ENCODE results near the gene DGKI.

Gene DGKI

GRCh38 chr7:137656227-137656849 is 190.4 kb downstream of the DGKI start:
- H3K9ac ChIP-seq (ENCODE audit: low read length) = no peak overlapping the region
- H3K27ac ChIP-seq (ENCODE audit: low read length) = no peak overlapping the region
- no peaks in the 10 kb centered on the region for H3K9me3 ChIP-seq (ENCODE audit: control insufficient read depth, low read depth, low read length)
- peaks cover 25% of the 10 kb centered on the region for H3K4me1 ChIP-seq (ENCODE audit: control insufficient read depth, low read depth, low read length)
- H3K4me3 ChIP-seq (ENCODE audit: low read length) = no peak overlapping the region
- H3K27me3 ChIP-seq (ENCODE audit: control insufficient read depth, insufficient read depth, low read length) = peaks cover 6% of the 10 kb centered on the region
- no peaks in the 10 kb centered on the region for H3K36me3 ChIP-seq (ENCODE audit: control insufficient read depth, low read depth, low read length)

DNA sequence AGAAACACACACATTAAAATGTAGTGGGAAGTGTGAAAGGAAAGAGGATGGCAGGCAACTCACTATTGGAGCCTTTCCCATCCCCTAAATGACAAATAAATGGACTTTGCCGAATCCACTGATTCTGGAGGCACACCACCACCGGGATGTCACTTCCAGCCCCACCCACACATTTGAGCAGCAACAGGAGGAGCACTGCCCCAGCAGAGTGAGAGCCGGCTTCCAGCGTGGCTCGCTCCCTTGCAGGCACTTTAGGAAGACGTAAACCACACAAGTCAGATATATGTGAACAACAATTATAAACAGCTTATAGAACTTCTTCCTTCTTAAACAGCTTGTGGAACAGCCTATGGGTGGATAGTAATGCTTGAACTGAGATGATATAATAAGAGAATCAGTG is 191.0 kb downstream of the DGKI start:
- Histone ChIP-seq H3K27me3 (ENCODE audit: control insufficient read depth, insufficient read depth, low read length) (peaks cover 6% of the 10 kb centered on the region), H3K27ac (ENCODE audit: low read length) (no peak overlapping the region)

GRCh38 chr7:137652721-137653120 is 194.1 kb downstream of the DGKI start:
- no peak overlapping the region for H3K27ac ChIP-seq (ENCODE audit: low read length)
- no peak overlapping the region for H3K4me3 ChIP-seq (ENCODE audit: low read length)
- no peaks in the 10 kb centered on the region for H3K9me3 ChIP-seq (ENCODE audit: control insufficient read depth, low read depth, low read length)
- H3K9ac ChIP-seq (ENCODE audit: low read length) = no peak overlapping the region
- H3K27me3 ChIP-seq (ENCODE audit: control insufficient read depth, insufficient read depth, low read length) = peaks cover 3% of the 10 kb centered on the region
- peaks cover 10% of the 10 kb centered on the region for H3K4me1 ChIP-seq (ENCODE audit: control insufficient read depth, low read depth, low read length)
- H3K36me3 ChIP-seq (ENCODE audit: control insufficient read depth, low read depth, low read length) = no peaks in the 10 kb centered on the region

More for the DNA sequence above, 191.0 kb downstream of the DGKI start:
- no peak overlapping the region for H3K9ac ChIP-seq (ENCODE audit: low read length)
- H3K4me3 ChIP-seq (ENCODE audit: low read length) = no peak overlapping the region
- peaks cover 25% of the 10 kb centered on the region for H3K4me1 ChIP-seq (ENCODE audit: control insufficient read depth, low read depth, low read length)
- H3K36me3 ChIP-seq (ENCODE audit: control insufficient read depth, low read depth, low read length) = no peaks in the 10 kb centered on the region
- no peaks in the 10 kb centered on the region for H3K9me3 ChIP-seq (ENCODE audit: control insufficient read depth, low read depth, low read length)

DNA sequence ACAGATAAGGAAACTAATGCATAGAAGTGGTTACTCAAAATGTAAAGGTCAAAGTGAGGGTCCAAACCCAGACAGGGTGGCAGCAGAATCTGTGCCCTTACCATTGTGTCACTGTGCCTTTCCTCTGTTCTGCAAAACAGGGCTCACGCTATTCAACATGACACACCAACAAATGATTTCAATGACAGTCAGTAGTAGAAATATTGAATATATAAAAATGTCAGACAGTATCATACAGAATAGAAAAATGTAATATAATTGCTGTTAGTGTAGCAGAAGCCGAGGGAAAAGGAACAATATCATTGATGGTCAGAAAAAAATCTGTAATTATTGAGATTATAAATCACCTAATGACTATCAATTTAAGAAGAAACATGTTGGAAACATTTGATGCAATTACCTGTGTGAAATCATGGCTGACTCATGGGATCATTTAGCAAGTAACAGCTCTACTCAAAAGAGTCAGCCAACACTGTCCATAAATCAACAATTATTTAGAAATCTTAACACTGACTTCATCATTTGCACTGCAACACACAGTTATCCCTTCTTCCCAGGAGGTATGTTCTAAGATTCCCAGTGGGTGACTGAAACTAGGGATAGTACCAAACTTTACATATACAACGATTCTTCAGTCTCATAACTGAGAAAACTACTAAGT is 198.7 kb downstream of the DGKI start:
- Histone ChIP-seq H3K4me1 (ENCODE audit: control insufficient read depth, low read depth, low read length) (peaks cover 6% of the 10 kb centered on the region), H3K4me3 (ENCODE audit: low read length) (no peak overlapping the region), H3K36me3 (ENCODE audit: control insufficient read depth, low read depth, low read length) (no peaks in the 10 kb centered on the region), H3K27ac (ENCODE audit: low read length) (no peak overlapping the region), H3K27me3 (ENCODE audit: control insufficient read depth, insufficient read depth, low read length) (no peaks in the 10 kb centered on the region), H3K9me3 (ENCODE audit: control insufficient read depth, low read depth, low read length) (no peaks in the 10 kb centered on the region), H3K9ac (ENCODE audit: low read length) (no peak overlapping the region)

GRCh38 chr7:137642472-137642871 is 204.3 kb downstream of the DGKI start:
- no peaks in the 10 kb centered on the region for H3K27me3 ChIP-seq (ENCODE audit: control insufficient read depth, insufficient read depth, low read length)

DNA sequence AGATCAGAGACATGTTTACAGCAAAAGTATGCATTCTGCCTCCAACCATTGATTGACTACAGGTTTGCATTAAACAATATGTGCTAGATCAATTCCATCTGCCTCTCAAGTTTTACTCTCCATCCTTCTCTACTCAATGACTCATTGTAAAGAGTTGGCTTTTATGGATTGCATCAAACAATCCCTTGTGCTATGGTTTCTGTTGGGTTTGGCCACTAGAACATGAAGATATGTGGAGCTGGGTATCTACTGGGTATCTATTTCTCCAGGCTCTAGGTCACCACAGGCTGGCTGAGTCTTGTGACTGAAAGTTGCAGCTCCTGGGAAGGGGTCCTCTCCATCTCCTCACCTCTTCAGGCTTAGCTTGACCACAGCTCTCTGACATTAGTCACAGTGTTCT is 204.7 kb downstream of the DGKI start:
- Histone ChIP-seq H3K9ac (ENCODE audit: low read length) (no peak overlapping the region), H3K36me3 (ENCODE audit: control insufficient read depth, low read depth, low read length) (no peaks in the 10 kb centered on the region), H3K9me3 (ENCODE audit: control insufficient read depth, low read depth, low read length) (no peaks in the 10 kb centered on the region), H3K27ac (ENCODE audit: low read length) (no peak overlapping the region), H3K4me1 (ENCODE audit: control insufficient read depth, low read depth, low read length) (no peaks in the 10 kb centered on the region), H3K4me3 (ENCODE audit: low read length) (no peak overlapping the region), H3K27me3 (ENCODE audit: control insufficient read depth, insufficient read depth, low read length) (no peaks in the 10 kb centered on the region)

More at GRCh38 chr7:137642472-137642871, 204.3 kb downstream of the DGKI start:
- Histone ChIP-seq H3K4me3 (ENCODE audit: low read length) (no peak overlapping the region), H3K36me3 (ENCODE audit: control insufficient read depth, low read depth, low read length) (no peaks in the 10 kb centered on the region), H3K9me3 (ENCODE audit: control insufficient read depth, low read depth, low read length) (no peaks in the 10 kb centered on the region), H3K4me1 (ENCODE audit: control insufficient read depth, low read depth, low read length) (peaks cover 3% of the 10 kb centered on the region), H3K9ac (ENCODE audit: low read length) (no peak overlapping the region), H3K27ac (ENCODE audit: low read length) (no peak overlapping the region)

GRCh38 chr7:137636376-137636775 is 210.4 kb downstream of the DGKI start:
- H3K27me3 ChIP-seq (ENCODE audit: control insufficient read depth, insufficient read depth, low read length) = no peaks in the 10 kb centered on the region
- no peak overlapping the region for H3K4me3 ChIP-seq (ENCODE audit: low read length)
- no peak overlapping the region for H3K9ac ChIP-seq (ENCODE audit: low read length)
- H3K36me3 ChIP-seq (ENCODE audit: control insufficient read depth, low read depth, low read length) = no peaks in the 10 kb centered on the region
- H3K4me1 ChIP-seq (ENCODE audit: control insufficient read depth, low read depth, low read length) = no peaks in the 10 kb centered on the region
- H3K27ac ChIP-seq (ENCODE audit: low read length) = no peak overlapping the region
- H3K9me3 ChIP-seq (ENCODE audit: control insufficient read depth, low read depth, low read length) = no peaks in the 10 kb centered on the region

DNA sequence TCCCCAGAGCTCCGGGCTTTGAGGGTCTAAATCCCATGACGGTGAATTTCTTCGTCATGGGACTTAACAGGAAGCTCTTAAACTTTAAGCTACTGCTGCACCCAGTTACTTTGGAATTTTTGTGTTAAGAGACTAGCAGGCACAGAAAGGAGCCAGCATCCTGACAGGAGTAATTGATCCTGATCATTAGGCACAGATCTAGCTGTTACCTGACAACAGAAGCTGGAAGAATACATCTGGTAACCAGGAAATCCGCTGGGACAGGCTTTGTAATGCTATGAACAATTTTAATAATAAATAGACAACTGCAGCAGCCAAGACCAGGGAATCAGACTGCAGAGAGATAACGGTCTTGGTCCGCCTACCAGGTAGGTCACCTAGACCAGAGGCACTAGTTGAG is 210.9 kb downstream of the DGKI start:
- no peaks in the 10 kb centered on the region for H3K4me1 ChIP-seq (ENCODE audit: control insufficient read depth, low read depth, low read length)
- H3K9ac ChIP-seq (ENCODE audit: low read length) = no peak overlapping the region
- H3K36me3 ChIP-seq (ENCODE audit: control insufficient read depth, low read depth, low read length) = no peaks in the 10 kb centered on the region
- no peak overlapping the region for H3K27ac ChIP-seq (ENCODE audit: low read length)
- H3K4me3 ChIP-seq (ENCODE audit: low read length) = no peak overlapping the region
- H3K9me3 ChIP-seq (ENCODE audit: control insufficient read depth, low read depth, low read length) = no peaks in the 10 kb centered on the region
- no peaks in the 10 kb centered on the region for H3K27me3 ChIP-seq (ENCODE audit: control insufficient read depth, insufficient read depth, low read length)

DNA sequence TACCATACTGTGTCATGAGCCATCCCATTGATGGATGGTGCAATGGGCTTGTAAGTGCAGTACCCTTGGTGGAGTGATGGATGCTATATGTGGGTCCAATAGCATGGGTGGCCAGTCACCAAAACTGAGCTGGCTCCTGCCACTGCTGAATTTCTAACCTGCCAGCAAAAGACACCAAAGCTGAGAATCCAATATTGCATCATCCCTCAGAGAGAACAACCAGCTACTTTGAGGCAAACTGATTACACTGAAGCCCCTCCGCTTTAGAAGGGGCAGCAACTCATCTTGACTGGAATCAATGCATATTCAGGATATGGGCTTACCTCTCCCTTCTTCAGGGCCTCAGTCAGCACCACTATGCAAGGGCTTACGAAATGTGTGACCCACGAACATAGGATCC is 211.6 kb downstream of the DGKI start:
- no peaks in the 10 kb centered on the region for H3K4me1 ChIP-seq (ENCODE audit: control insufficient read depth, low read depth, low read length)
- no peaks in the 10 kb centered on the region for H3K9me3 ChIP-seq (ENCODE audit: control insufficient read depth, low read depth, low read length)
- H3K4me3 ChIP-seq (ENCODE audit: low read length) = no peak overlapping the region
- no peaks in the 10 kb centered on the region for H3K36me3 ChIP-seq (ENCODE audit: control insufficient read depth, low read depth, low read length)
- H3K27ac ChIP-seq (ENCODE audit: low read length) = no peak overlapping the region
- no peak overlapping the region for H3K9ac ChIP-seq (ENCODE audit: low read length)
- no peaks in the 10 kb centered on the region for H3K27me3 ChIP-seq (ENCODE audit: control insufficient read depth, insufficient read depth, low read length)

DNA sequence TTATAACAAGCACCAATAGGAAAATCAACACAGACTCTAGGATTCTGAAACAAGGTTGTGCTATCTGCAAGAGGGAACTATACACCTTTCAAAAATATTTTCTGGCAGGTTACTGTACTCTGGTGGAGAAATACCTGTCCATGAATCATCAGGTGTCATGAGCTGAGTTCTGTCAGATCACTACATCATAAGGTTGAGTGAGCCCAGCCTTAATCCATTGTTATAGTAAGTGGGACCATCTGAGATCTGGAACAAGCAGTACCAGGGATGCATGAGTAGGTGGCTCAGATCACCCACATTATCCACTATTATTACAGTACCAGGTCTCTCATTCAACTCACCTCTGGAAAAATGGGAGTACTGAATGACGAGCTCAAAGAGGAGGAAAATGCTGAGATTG is 212.4 kb downstream of the DGKI start:
- Histone ChIP-seq H3K9me3 (ENCODE audit: control insufficient read depth, low read depth, low read length) (no peaks in the 10 kb centered on the region), H3K27ac (ENCODE audit: low read length) (no peak overlapping the region), H3K27me3 (ENCODE audit: control insufficient read depth, insufficient read depth, low read length) (no peaks in the 10 kb centered on the region), H3K36me3 (ENCODE audit: control insufficient read depth, low read depth, low read length) (no peaks in the 10 kb centered on the region), H3K4me1 (ENCODE audit: control insufficient read depth, low read depth, low read length) (no peaks in the 10 kb centered on the region), H3K4me3 (ENCODE audit: low read length) (no peak overlapping the region), H3K9ac (ENCODE audit: low read length) (no peak overlapping the region)

- no peaks in the 10 kb centered on the region for H3K4me1 ChIP-seq (ENCODE audit: control insufficient read depth, low read depth, low read length)
- no peaks in the 10 kb centered on the region for H3K36me3 ChIP-seq (ENCODE audit: control insufficient read depth, low read depth, low read length)
- no peak overlapping the region for H3K4me3 ChIP-seq (ENCODE audit: low read length)
- no peaks in the 10 kb centered on the region for H3K27me3 ChIP-seq (ENCODE audit: control insufficient read depth, insufficient read depth, low read length)
- H3K9me3 ChIP-seq (ENCODE audit: control insufficient read depth, low read depth, low read length) = no peaks in the 10 kb centered on the region
- H3K27ac ChIP-seq (ENCODE audit: low read length) = no peak overlapping the region
- no peak overlapping the region for H3K9ac ChIP-seq (ENCODE audit: low read length)
Observed at GRCh38 chr7:137633133-137633532, 213.6 kb downstream of the DGKI start.

DNA sequence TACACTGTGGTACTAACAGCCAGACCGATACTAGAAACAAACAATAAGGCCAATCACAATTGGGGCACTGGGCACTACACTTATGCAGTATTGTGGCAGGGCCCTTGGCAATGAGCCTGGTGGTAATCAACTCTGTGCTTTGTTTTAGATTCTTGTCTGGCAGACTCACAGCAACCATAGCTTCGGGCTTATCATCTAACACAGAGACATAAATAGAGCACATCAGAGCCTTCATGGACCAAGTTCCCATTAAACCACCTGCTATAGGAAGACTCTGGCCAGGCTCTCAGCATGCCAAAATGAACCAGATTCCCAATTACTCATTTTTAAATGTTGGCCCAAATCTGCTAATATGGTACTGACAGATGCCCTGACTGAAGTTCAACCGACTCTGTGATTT is 218.6 kb downstream of the DGKI start:
- H3K36me3 ChIP-seq (ENCODE audit: control insufficient read depth, low read depth, low read length) = no peaks in the 10 kb centered on the region
- H3K4me3 ChIP-seq (ENCODE audit: low read length) = no peak overlapping the region
- H3K4me1 ChIP-seq (ENCODE audit: control insufficient read depth, low read depth, low read length) = no peaks in the 10 kb centered on the region
- H3K9ac ChIP-seq (ENCODE audit: low read length) = no peak overlapping the region
- no peaks in the 10 kb centered on the region for H3K9me3 ChIP-seq (ENCODE audit: control insufficient read depth, low read depth, low read length)
- H3K27me3 ChIP-seq (ENCODE audit: control insufficient read depth, insufficient read depth, low read length) = no peaks in the 10 kb centered on the region
- no peak overlapping the region for H3K27ac ChIP-seq (ENCODE audit: low read length)

All from iPS-18a (cell line).